ENCODE data around the gene CPD. TPM values are rescaled to one million over a fixed set of nuclear protein-coding genes. Genes with fewer than 3 reads are reported as not detected.

Gene CPD
- total and polyA plus RNA-seq, 2 of the 13 experiments (the other 11 are each of a cell fraction or from before 2014, with no cell fraction given): 46.1 to 72.3 TPM

- TF ChIP-seq ZNF512B (CRISPR knock-in tag; IDR thresholded peaks at IDR 0.05; ENCODE audit: borderline replicate concordance): no peak
- no peak for TF ChIP-seq FOXK2 (IDR thresholded peaks at IDR 0.05)
- TF ChIP-seq ELK4 (CRISPR knock-in tag; IDR thresholded peaks at IDR 0.05; ENCODE audit: borderline replicate concordance): no peak
- no peak for TF ChIP-seq ZNF503 (CRISPR knock-in tag; IDR thresholded peaks at IDR 0.05)
- TF ChIP-seq TCF7L2 (IDR thresholded peaks at IDR 0.05; ENCODE audit: low read depth, low read length): no peak
- TF ChIP-seq MYPOP (CRISPR knock-in tag; IDR thresholded peaks at IDR 0.05): no peak
- TF ChIP-seq ZNF44 (CRISPR knock-in tag; IDR thresholded peaks at IDR 0.05): no peak
- TF ChIP-seq ZSCAN31 (CRISPR knock-in tag; IDR thresholded peaks at IDR 0.05; ENCODE audit: low read depth): no peak
- TF ChIP-seq SRSF4 (IDR thresholded peaks at IDR 0.05; ENCODE audit: low read depth, low read length, poor library complexity, severe bottlenecking): no peak
- TF ChIP-seq ATF3 (CRISPR knock-in tag; IDR thresholded peaks at IDR 0.05): 0 out of 2 replicates have a peak, but pooled peaks have one; percentile 25
- TF ChIP-seq RXRA (CRISPR knock-in tag; IDR thresholded peaks at IDR 0.05): peak; percentile 92; the same call in 1 of the 2 replicates
- peak; percentile 55 for TF ChIP-seq RBFOX2 (IDR thresholded peaks at IDR 0.05; ENCODE audit: low read depth, low read length)
- 0 out of 2 replicates have a peak, but pooled peaks have one; percentile 16 for TF ChIP-seq TFDP2 (CRISPR knock-in tag; IDR thresholded peaks at IDR 0.05)
- no peak for TF ChIP-seq ZNF414 (CRISPR knock-in tag; IDR thresholded peaks at IDR 0.05)
- TF ChIP-seq ZNF800 (CRISPR knock-in tag; IDR thresholded peaks at IDR 0.05): no peak
- TF ChIP-seq SNAPC2 (CRISPR knock-in tag; IDR thresholded peaks at IDR 0.05): 0 out of 2 replicates have a peak, but pooled peaks have one; percentile 58
- no peak for TF ChIP-seq MTA3 (CRISPR knock-in tag; IDR thresholded peaks at IDR 0.05)
These were observed 41.2 kb upstream of the CPD start (continued) for GRCh38 chr17:30337393-30337999.
